GM20431 (cell line): ENCODE data around the gene ALLC.
"Not testable (repeated sequence)": the region's sequence is repeated elsewhere in the genome, so short reads cannot be mapped to it uniquely, and the experiment has no call there.

Experiments used
- in situ Hi-C: fragments of 300-500 bp; cut with MseI, MboI; formaldehyde crosslinking; loops from one replicate; pipeline ENCODE4 v1.15.0; 2020; ENCODE audit warnings: low sequenced_read_pairs; ENCODE audit not compliant: unreplicated experiment

The ALLC gene

DNA sequence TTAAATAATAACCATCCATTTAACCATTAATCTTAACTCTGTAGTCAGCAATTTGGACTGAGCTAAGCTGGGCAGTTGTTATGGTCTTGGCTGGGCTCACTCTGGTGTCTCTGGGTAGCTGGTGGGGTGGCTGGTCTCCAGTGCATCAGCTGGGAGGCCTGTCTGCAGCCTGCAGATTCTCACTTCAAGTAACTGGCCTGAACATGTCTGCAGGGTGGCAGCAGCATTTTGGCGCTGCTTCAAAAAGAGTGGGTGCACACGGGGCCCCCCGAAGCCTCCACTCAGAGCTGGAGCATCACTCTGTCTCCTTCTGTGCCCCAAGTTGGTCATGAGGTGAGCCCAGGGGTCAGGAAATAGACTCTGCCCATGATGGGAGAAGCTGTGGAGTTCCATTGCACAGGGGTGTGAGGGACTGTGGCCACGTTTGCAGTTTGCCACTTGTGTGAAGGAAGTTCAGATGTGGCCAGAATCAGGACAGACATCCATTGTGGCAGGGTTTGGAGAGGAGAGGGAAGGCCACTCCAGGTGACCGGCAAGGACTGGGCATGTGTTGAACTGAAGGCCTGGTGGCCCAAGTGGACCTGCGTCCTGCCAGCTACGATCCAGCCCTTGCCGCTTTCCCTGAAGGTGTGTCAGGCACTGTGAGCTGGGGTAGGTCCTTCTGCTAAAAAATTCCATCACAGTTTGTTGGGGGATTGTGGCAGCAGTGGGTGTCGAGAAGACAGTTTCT, 4.9 kb upstream of the ALLC start:
- in situ Hi-C loops: no loop called here

DNA sequence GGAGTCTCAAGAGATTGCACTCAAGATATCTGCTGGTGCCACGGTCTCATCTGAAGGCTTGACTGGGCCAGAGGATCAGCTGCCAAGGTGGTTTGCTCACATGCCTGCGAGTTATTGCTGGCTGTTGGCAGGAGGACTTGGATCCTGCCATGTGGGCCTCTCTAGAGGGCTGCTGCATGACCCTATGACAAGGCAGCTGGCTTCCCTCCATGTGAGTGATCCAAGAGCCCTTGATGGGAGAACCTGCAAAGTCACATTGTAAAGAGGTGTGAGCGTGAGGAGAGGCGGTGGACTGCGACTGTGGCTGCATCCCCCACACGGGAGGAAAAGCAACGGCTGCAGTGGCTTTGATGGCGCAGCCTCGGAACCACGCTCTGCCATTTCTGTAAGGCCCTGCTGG, 4.0 kb upstream of the ALLC start:
- in situ Hi-C loops: no loop called here

DNA sequence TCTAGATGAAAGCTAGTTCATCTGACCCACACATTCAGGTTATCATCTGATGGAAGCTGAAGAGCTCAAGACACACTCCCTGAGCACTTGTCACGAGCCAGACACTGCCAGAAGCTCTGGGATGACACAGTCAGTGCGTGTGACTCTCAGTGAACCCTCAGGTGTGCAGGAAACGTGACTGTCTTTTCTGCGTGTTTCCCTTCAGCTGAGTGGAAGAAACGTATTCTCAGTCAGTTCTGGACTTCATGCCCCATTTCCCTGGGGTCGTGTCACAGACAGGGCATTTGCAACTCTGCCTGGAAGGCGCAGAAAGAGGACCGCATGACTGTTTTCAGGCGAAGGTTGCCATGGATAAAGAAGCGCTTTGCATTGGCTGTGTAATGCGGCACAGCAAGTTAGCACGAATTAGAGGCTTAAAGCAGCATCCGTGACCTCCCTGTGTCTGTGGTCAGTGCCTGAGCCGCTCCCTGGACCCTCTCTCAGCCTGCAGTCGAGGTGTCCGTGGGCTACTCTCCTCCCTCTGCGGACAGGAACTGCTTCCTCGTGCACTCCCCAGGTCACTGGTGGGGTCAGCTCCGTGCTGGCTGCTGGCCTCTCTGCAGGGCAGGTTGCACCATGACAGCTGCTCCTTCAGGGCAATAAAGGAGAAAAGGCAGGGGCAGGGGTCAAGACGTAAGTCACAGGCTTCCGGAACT, 3.3 kb upstream of the ALLC start:
- in situ Hi-C loops: no loop called here

DNA sequence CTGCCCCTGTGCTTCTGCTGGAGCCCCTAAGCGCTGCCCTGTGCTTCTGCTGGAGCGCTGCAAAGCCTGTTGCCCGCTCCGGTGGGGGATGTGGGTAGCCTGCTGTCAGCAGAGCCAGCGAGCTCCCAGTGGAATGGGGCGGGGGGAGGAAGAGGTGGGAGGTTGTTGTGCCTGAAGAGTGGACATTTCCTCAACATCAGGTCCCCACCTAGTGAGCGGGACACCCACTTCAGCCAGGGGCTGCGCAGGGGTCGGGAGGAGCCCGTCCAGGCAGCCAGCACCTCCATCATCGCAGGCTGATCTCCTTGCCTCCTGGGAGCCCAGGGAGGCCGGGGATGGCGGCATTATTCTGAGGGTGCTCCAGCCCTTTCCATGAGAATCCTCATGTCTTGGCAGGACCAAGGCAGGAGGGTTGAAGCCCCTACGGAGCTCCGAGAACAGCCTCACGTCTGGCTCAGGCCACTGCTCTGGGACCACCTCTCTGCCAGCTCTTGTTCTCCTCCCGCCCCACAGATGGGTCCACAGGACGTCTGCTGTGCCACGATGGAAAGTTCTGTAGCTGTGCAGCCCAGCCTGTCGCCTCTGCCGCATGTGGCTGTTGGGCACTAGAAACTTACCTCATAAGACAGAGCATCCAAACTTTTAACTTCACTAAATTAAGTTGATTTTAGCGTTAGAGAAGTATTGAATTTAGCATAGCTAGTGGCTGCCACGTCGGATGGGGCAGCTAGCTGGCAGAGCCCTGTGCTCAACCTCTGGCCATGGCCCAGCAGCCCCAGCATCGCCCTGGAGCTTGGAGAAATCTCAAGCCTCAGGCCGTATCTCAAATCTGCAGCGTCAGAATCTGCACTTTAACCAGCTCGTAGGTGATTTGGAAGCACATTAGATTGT, 1.9 kb upstream of the ALLC start:
- in situ Hi-C loops: no loop called here

DNA sequence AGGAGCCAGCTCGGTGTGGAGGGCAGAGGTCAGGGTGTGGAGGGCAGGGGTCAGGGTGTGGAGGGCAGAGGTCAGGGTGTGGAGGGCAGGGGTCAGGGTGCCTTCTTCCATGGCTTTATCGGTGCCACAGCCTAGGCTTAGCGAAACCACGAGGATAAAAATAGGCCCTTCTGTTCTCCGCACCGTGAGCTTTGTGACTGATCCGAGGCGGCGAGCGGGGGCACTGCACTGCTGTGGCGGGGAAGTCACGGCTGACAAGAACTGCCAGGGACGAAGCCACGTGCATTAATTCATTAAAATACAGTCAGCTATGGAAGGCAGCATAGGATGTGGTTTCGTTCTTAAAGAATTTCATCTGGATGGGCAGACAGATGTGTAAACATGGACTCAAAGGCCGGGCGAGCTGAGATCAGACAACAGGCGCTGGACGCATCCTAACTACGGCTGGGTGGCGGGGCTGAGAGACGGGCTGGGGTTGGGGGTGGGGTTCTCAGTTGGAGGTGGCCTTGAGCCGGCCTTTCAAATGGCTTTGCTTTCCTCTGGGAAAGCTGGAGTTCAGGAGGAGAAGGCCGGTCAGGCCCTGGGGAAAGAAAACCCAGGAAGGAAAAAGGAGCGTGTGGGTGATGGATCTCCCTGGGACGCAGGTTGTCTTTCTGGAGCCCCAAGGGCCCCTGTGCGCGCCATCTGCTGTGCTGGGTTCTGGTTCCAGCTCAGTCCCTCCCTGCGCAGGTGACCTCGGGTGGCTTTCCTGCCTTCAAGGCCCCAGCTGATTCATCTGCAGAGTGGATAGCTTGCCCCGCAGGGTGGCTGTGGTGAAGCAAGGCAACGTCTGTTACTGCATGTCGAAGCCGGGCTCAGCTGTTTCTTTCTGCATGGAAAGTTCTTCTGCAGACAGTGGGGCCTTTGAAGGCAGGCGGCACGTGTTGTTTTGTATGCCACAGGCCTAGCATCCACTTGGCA, 958 bp upstream of the ALLC start:
- in situ Hi-C loops: no loop called here

DNA sequence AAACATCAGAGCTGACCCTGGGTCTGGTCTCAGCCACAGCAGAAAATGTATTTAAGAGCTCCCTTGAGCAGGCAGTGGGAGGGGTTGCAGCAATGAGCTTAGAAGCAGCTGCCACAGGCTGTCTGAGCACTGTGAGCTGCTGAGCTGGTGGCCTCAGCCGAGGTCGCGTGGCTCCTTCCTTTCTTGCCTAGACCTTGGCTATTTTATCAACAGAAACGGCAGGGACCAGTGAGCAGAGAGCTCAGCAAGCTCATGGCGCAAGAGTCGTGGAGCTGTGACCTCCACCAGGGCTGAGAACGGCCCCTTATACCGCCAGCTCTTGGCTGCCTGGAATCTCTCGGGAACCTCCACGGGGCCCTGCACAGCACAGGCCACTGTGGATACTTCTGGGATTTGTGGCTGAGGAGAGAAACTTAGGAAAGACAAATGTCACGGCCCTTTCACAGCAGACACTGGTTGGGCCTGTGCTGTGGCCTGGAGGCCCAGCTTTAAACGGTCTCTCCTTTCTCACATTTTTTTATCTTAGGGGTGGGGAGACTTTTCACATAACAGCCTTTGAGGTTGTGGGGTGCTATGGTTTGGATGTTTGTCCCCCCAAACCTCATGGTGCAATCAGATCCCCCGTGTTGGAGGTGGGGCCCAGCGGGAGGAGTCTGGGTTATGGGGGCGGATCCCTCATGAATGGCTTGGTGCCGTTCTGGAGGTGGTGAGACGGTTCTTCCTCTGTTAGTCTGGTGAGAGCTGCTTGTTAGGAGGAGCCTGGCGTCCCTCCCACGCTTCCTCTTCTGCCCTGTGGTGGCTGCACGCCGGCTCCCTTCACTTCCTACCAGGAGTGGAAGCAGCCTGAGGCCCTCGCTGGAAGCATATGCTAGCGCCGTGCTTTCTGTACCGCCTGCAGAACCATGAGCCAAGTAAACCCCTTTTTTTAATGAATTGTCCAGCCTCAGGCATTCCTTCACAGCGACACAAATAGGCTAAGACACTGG, 1.7 kb downstream of the ALLC start:
- in situ Hi-C loops: no loop called here

DNA sequence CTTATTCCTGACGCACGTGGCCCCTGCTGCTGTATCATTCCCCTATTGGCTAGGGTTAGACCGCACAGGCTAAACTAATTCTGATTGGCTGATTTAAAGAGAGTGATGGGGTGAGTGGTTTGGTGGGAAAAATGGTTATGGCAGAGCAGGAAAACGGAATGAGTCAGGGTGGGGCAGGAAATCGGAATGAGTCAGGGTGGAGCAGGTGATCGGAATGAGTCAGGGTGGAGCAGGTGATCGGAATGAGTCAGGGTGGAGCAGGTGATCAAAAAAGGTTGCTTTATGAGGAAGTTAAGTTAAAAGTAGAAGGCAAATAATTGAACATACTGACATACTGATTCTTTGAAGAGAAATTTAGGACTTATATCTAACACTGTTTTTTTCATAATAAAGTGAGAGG, 2.6 kb downstream of the ALLC start:
- in situ Hi-C loops: not testable (repeated sequence)

DNA sequence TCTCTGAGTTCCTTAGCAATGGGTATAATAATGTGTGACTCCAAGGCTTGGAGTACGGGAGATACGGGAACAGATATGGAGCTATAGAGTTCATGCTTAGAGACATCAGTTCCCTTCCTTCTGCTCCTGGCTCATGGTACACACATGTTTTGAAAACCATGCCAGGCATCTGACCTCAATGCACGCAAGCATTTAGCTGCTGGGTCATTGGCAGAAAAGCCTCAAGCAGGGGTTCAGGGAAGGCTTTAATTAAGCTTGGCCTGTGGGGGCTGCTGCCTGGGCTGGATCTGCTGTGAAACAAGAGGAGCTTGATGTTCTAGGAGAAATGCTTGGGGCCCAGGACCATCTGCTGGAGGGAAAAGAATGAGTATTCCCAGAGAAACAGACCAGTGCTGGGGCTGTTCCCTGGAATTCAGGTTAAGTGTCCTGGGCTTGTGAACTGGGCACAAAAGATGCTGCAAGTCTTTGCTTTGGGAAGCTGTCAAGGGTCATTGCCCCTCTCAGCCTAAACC, 3.2 kb downstream of the ALLC start:
- in situ Hi-C loops: no loop called here

DNA sequence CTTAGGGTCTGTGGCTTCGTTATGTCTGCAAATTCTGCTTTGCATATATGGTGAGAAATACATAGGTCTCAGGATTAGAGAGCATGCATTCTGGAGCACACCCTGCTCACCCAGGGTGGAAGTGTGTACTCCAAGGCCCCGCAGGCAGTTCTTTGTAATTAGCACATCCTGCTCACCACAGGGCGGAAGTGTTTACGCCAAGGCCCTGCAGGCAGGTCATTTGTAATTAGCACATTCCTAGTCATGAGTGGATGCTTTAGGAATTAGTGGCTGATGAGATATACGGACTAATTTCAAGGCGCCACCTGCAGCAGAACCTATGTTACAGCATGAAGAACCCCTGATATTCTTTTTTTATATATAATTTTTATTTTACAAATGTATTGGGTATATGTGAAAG, 4.2 kb downstream of the ALLC start:
- in situ Hi-C loops: no loop called here

DNA sequence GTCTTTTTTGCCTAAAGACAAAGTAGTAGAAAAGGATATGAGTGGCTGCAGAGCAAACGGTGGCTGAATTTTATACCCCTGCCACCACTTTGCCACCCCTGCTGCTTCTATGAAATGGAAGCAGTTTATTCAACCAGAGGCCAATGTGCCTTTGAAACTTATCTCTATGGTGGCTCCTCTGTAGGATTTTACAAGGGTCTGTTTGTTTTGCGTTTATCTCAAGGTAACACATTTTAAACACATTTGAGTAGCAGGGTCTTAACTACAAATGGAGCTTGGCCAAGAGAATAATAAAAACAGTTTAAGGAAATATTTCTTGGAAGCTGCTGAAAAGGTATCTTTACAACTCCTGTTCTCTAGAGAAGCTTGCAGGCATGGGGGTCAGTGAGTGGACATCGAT, 6.1 kb downstream of the ALLC start:
- in situ Hi-C loops: no loop called here

DNA sequence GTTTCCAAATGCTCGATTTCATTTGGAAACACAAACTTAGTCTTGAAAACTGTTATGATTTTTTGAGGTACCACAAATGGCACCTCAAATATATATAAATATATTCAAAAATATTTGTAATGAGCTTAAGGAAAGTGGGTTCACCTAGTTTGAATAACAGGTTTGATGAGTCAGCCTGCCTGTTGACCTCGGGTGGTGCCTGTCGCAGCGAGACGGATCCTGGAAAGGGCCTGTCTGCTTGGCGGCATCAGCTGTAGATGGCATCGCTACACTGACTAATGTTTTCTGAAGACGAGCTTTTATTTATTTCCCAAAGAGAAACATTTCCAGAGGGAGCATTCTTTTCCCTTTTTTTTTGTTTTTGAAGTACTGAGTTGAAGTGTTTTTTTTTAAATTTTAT, 6.9 kb downstream of the ALLC start:
- in situ Hi-C loops: no loop called here

DNA sequence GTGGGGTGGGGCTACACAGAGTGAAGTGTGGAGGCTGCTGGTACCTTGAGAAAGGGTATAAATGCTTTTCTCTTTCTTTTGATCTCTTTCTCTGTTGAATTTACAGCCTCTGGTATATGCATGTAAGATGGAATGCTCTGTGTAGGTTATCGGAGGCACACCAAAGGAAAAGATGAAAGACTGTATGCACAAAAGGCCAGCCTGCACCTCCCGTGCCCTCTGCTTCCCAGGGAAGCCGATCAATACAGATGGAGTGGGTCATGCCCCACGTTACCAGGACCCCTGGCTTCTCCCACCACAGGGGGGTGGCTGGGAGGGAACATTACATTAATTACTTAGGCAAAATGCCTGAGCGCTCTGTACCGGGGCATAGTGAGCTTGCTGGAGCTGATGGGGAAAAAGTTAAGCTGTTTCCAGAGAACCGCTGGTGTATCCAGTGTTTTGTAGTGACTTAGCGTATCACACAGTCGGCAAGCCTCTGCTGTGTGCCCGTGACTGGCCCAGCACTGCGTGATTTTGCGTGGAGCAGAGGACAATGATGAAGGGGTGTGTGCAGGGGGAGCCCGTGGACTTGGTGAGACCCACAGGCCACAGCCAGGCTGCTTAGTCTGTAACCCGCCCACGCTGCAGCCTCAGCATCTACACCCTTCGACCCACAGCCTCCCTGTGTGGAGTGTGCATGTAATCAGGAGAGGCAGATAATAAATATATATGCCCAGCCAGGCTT, 8.0 kb downstream of the ALLC start:
- in situ Hi-C loops: no loop called here

DNA sequence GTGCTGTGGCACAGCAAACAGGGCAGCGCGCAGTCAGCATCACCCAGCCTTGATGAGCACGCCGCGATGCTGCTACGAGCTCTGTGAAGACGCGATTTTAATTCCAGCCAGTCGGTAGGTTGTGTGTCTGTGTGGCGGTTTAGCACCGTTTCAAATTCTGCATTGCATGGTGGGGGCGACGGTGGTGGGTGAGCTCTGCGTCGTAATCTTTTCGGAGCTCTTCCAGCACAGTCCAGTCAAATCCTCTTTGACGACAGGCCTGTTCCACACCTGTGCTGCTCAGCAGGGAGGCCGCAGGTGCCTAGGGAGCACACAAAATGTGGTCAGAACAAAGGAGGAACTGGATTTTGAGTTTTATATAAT, 8.6 kb downstream of the ALLC start:
- in situ Hi-C loops: no loop called here

DNA sequence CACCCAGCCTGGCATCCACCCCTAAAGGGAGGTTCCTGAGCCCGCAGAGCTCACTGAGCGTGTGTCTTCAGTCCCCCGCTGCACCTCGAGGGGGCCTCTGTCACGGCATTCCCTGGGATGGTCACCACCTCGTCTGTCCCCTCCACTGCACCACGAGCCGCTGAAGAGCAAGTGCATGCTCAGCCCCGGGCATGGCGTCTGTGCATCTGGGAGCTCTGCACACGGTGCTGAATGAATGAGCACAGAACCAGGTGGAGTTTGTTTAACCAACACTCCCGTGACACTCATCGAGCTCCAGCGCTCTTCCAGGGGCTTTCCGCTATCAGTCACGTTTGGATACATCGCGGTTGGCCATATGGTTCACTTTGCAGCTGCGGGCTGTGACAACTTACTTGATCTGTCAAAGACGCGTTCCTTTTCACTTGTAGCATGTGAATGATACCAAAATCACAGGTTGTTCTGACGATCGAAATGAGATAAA, 9.2 kb downstream of the ALLC start:
- in situ Hi-C loops: no loop called here

DNA sequence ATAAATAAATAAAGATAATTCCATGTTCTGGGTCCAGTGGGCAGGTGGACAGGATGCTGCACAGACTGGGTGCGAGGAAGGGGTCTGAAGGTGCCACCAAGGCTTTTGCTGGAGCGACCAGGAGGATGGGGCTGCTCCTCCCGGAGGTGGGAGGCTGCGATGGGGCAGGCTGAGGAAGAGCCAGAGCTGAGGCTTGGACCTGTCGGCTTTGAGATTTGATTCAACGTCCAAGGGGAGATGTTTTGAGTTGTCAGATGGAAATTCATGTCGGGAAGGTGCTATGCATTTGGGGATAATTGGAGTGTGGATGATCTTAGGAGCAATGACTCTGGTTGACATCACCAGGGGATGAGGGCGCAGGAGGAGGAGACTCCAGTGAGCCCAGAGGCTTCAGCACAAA, 11.7 kb downstream of the ALLC start:
- in situ Hi-C loops: no loop called here

DNA sequence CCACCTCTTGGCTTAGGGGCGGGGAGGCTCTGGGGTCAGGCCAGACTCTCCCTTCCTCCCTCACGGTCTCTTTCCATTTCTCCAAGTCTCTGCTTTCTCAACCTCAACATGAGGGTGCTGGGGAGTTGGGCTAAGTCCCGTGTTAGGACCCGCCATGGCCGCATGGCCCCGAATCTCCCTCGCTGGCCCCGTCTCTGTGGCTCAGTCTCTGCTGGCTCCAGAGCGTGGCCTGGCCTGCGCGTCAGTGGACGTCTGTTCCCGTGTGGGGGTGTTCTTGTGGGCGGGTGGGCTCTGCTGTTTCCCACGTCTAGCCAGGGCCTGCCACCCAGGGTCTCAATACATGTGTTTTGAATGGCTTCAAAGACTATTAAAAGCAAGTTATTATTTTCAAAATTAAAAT, 12.4 kb downstream of the ALLC start:
- in situ Hi-C loops: no loop called here

DNA sequence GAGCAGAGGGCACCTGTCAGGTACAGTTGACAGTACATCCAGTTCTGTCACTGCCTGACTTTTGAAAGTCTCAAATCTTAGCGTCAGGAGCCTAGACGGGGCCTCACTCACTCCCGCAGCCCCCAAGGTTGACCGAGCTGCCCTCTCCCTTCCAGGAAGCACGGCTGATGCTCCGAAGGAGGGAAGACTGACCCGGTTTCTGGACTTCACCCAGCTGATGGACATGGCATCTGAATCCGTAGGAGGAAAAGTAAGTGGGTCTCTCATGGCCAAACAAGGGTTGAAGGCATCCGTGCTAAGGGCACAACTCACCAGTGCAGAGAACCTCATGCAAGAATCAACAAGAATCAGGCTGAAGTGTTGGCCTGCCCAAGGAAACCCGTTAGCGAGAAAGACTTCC, 12.9 kb downstream of the ALLC start:
- in situ Hi-C loops: no loop called here
